SK-N-SH (cell line): ENCODE measurements around the gene MT1M.

Experiments
- CTCF ChIP-seq: fragments of 200-600 bp; sonication (generic); IDR thresholded peaks from 2 replicates; pipeline ENCODE4 v1.6.1; 2017; ENCODE audit warnings: antibody characterized with exemption, mild to moderate bottlenecking, moderate library complexity
- EP300 ChIP-seq, 2 experiments: IDR thresholded peaks; 2 replicates each; pipeline versions ENCODE4 v1.4.0 to v1.6.1; 2012; ENCODE audit warnings: borderline replicate concordance in 1 of 2, low read depth in 1 of 2, low read length in 1 of 2
- NRF1 ChIP-seq: IDR thresholded peaks from 2 replicates; pipeline ENCODE4 v1.6.1; 2012; ENCODE audit warnings: low read depth, mild to moderate bottlenecking, low read length
- POLR2AphosphoS5 ChIP-seq: IDR thresholded peaks from 2 replicates; pipeline ENCODE4 v1.6.1; 2012; ENCODE audit warnings: low read depth, low read length
- REST ChIP-seq: IDR thresholded peaks from 2 replicates; pipeline ENCODE4 v1.6.1; 2012; ENCODE audit warnings: mild to moderate bottlenecking, low read depth, low read length, moderate library complexity
- RFX5 ChIP-seq: IDR thresholded peaks from 2 replicates; pipeline ENCODE4 v1.6.1; 2012; ENCODE audit warnings: mild to moderate bottlenecking, improper control_type of control experiment, low read length
- RXRA ChIP-seq: IDR thresholded peaks from 2 replicates; pipeline ENCODE4 v1.4.0; 2012; ENCODE audit warnings: low read depth, mild to moderate bottlenecking, borderline replicate concordance
- SMC3 ChIP-seq: IDR thresholded peaks from 2 replicates; pipeline ENCODE4 v1.6.1; 2012; ENCODE audit warnings: low read depth, low read length, improper control_type of control experiment
- TAF1 ChIP-seq: IDR thresholded peaks from 2 replicates; pipeline ENCODE4 v1.6.1; 2012; ENCODE audit warnings: low read depth, mild to moderate bottlenecking, low read length, moderate library complexity, borderline replicate concordance
- YY1 ChIP-seq: IDR thresholded peaks from 2 replicates; pipeline ENCODE4 v1.4.0; 2012; ENCODE audit warnings: low read depth, mild to moderate bottlenecking
- ZBTB33 ChIP-seq: IDR thresholded peaks from 2 replicates; pipeline ENCODE4 v1.4.0; 2012; ENCODE audit warnings: low read depth, borderline replicate concordance

GRCh38 chr16:56667581-56668571 is 35.4 kb downstream of the MT1M start, which contains the start of gene MT1G:
- no peak for TF ChIP-seq REST
- no peak for TF ChIP-seq CTCF
- TF ChIP-seq SMC3 = no peak
- no peak for TF ChIP-seq RFX5
- TF ChIP-seq YY1 = no peak
- no peak for TF ChIP-seq POLR2AphosphoS5
- TF ChIP-seq ZBTB33 = no peak
- no peak for TF ChIP-seq NRF1
- TF ChIP-seq RXRA = no peak
- TF ChIP-seq TAF1 = no peak
- no peak for TF ChIP-seq EP300 (IDR thresholded peaks at IDR 0.05; ENCODE audit: borderline replicate concordance in 1 of 2, low read depth in 1 of 2, low read length in 1 of 2)
